NCI-H1436 (cell line): ENCODE results near the gene MPIG6B.

Source experiments
- DNase-seq: peaks from one replicate; lab custom pipeline; 2025; lab: John Stamatoyannopoulos, UW

The MPIG6B gene

DNA sequence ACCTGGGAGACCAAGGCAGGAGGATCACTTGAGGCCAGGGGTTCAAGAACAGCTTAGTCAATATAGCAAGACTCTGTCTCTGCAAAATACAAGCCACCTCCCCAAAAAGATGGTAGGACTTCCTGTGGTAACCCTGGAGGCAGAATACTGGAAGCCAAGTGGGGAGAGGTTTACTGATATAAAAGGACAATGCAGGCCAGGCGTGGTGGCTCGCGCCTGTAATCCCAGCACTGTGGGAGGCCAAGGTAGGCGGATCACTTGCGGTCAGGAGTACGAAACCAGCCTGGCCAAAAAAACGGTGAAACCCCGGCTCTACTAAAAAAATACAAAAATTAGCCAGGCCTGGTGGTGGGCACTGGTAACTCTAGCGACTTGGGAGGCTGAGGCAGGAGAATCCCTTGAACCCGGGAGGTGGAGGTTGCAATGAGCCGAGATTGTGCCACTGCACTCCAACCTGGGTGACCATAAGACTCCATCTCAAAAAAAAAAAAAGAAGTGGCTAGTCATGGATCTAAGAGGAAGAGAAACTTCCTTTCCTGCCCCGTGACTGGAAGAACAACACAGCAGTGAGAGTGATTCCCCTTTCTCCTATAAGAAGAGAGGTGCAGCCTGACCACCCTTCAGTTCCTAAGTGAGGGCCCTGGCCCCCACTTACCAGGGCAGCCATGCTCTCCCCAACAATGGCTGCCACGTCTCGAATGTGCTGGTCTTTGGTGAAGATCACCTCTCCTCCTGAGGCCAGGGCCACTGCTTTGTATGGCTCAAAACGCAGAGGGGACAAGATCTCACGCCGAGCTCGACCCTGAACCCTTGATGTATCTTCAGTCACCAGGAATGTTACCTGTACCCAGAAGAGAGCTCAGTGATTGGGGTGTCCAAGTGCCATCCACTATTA is 45.4 kb downstream of the MPIG6B start:
- no peak for DNase-seq

DNA sequence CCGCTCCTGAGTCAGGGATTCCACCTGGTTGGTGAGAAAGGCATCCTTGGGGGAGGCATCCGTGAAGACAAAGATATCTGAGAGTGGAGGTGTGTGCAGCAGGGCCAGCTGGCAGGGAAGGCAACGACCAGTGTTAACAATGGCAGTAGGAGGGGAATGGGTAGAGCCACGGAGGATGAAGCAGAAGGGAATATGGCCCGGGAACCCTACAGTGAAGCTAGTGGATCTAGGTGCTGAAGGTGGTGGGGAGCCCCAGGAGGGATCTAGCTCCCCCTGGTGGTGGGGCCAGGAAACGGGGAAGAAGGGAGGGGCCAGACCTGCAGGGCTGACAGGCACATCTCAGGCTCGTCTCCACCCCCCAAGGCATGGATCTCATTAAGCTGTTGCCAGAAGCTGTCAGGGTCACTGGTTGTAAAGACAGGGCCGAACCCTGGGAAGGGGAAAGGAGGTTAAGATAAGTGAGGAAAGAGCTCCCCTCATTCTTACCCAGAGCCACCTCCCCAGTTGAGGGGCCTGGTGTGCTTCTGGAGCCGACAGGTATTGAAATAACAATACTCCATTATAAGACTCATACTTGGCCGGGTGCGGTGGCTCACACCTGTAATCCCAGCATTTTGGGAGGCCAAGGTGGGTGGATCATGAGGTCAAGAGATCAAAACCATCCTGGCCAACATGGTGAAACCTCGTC is 46.7 kb downstream of the MPIG6B start:
- DNase-seq: peak; percentile 62

DNA sequence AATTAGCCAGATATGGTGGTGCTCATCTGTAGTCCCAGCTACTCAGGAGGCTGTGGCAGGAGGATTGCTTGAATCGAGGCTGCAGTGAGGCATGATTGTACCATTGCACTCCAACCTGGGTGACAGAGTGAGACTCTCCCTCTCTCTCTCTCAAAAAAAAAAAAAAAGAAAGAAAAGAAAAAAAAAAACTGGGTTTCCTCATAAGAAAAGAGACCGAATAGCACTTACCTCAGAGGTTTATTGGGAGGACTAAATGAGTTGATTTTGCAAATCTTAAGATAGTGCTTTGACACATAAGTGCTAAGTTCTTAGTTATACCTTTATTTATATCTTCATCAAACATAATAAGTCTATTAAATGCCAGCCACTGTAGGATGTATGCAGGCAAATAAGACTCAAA is 47.7 kb downstream of the MPIG6B start:
- no peak for DNase-seq

DNA sequence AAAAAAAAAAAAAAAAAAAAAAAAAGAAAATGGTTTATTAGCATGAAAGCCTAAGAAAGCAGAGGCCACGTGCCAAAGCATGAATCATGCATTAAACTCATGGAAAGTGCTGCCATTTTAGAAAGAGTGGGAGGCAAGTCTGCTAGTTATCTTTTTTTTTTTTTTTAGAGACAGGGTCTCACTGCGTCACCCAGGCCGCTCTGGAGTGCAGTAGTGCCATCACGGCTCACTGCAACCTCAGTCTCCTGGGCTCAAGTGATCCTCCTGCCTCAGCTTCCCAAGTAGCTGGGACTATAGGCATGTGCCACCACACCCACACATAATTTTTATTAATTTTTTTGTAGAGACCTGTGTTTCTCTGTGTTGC is 48.8 kb downstream of the MPIG6B start:
- no peak for DNase-seq

DNA sequence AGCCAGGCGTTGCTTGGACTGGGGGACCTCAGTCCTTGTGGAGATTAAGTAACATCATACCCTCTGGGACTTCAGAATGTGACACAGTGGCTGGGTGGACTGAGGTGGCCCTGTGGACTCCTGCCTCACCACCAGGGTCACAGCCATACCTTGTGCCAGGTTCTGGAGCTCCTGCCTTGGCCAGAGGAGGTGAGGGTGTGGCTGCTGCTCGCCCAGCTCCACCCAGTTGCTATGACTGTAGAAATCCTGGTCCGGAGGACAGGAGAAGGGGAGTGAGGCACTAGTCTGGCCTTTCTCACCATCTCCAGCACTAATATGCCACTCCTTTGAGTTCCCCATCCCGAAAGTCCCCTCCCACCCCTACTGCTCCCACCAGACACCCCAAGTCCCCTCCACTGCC is 52.0 kb downstream of the MPIG6B start:
- no peak for DNase-seq

DNA sequence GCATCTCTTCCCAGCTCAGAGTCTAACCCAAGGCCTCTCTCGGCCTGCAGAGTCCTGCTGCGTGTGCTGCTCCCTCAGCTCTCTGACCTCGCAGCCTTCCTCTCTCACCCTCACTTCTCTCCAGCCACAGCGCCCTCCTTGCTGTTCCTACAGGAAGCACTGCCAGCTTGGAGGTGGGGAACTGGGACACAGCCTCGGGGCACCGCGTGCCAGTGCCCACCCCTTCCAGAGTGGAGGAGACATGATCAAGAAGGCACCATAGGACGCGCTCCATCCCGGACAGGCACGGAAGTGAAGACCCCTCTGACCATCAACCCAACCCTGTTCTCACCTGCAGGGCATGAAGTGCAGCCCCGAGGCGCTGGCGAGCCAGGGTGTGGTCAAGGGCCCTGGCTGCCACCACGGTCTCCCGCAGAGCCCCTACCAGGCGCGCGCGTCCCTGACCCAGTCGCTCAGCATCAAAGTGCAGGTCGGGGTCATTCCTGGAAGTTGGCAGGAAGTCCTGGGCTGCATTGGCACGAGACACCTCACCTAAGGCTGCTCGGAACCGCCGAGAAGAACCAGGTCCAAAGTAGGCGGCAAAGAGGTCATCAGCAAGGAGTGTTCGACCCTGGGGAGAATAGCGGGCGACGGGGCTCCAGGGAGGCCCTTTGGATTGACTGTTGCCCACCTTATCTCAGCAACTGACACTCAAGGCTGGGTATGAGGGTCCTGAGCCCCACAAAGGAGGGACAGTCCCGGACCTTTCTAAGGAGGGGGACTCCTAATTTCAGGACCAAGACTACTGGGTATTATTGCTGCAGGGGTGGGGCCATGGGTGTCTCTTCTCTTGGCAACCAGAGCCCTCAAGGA is 52.7 kb downstream of the MPIG6B start:
- no peak for DNase-seq
